ENCODE results near the gene CHST15. TPM values are rescaled to one million over a fixed set of nuclear protein-coding genes. Genes with fewer than 3 reads are reported as not detected.

The CHST15 gene
- total and polyA plus RNA-seq, 2 of the 8 experiments (the other 6 are each of a cell fraction or from before 2014, with no cell fraction given) = 8.8 to 9.1 TPM

DNA sequence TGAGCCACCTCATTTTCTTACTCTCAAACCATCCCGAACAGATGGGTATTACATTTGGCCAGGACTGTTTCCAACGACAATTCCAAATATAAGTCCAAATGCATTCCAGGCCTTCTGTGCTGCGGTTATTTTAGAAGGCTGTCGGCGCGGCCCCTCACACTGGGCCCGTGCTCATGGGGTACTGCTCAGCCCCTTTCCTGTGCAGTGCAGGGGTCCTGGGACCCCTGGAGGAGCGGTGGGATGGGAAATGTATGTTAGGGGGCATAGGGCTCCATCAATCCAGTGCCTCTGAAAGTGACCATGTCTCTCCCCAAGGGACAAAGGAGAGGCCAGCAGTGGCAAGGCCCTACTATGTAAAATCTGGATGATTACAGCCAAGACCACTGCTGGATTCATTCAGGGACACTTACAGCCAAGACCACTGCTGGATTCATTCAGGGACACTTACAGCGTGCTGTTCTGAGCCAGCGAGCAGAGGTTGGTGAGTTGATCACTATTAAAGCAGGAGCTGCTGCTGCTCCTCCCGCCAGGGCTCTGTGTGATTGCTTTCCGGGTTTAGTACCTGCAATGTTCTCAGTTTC, 66.3 kb downstream of the CHST15 start:
- Histone ChIP-seq H3K23ac (ENCODE audit: insufficient read length) (no peak overlapping the region), H2AK5ac (ENCODE audit: low read depth, low read length) (no peak overlapping the region), H3K9me3 (ENCODE audit: insufficient read depth in 2 of 2, low read depth in 1 of 2, low read length in 1 of 2) (no peaks in the 10 kb centered on the region), H4K91ac (replicated peaks; ENCODE audit: insufficient read length, low read length) (peak overlapping the region; percentile 85), H2BK5ac (ENCODE audit: low read depth, low read length) (peak overlapping the region; percentile 82; the same call in 1 of the 2 replicates), H3K79me1 (ENCODE audit: low read depth, low read length) (no peaks in the 10 kb centered on the region), H3K4me1 (replicated peaks in 1 of 4; ENCODE audit: control insufficient read depth in 3 of 4, insufficient read depth in 4 of 4, low read length in 3 of 4) (peaks cover 9 to 16% (median 12%) of the 10 kb centered on the region in 4 experiments), H3K36me3 (ENCODE audit: control insufficient read depth in 2 of 4, insufficient read depth in 4 of 4, low read length in 3 of 4) (no peaks in the 10 kb centered on the region), H4K5ac (ENCODE audit: insufficient read length, low read depth, low read length) (no peak overlapping the region), H2BK12ac (ENCODE audit: low read depth, low read length) (peak overlapping the region; percentile 84; the same call in 1 of the 2 replicates), H3K79me2 (ENCODE audit: control insufficient read depth in 1 of 2, insufficient read depth in 2 of 2, low read length in 2 of 2) (no peaks in the 10 kb centered on the region), H3K4ac (replicated peaks; ENCODE audit: insufficient read length, low read depth, low read length) (peak overlapping the region; percentile 79), H2BK15ac (ENCODE audit: low read length) (peak overlapping the region; percentile 36; the same call in 1 of the 2 replicates), H3K18ac (ENCODE audit: extremely low read depth, low read length) (0 out of 2 replicates have a peak overlapping the region, but pooled peaks have one; percentile 41), H3K4me2 (ENCODE audit: insufficient read depth in 1 of 2, low read depth in 2 of 2, low read length in 2 of 2) (no peak overlapping the region), H3K14ac (ENCODE audit: insufficient read length) (no peak overlapping the region), H2BK120ac (replicated peaks; ENCODE audit: low read depth, low read length) (no peak overlapping the region), H3K56ac (replicated peaks; ENCODE audit: insufficient read length, low read depth, low read length) (no peak overlapping the region), H2BK20ac (ENCODE audit: low read length) (peak overlapping the region; percentile 44; the same call in 1 of the 2 replicates), H3K27me3 (replicated peaks in 1 of 4; ENCODE audit: control insufficient read depth in 3 of 4, extremely low read depth in 1 of 4, insufficient read depth in 3 of 4, low read length in 3 of 4) (0 out of 7 replicates have a peak, but pooled peaks cover 0 to 2% (median 0%) of the 10 kb centered on the region in 4 experiments), H4K20me1 (replicated peaks in 1 of 2; ENCODE audit: control insufficient read depth in 1 of 2, insufficient read depth in 2 of 2, low read length in 2 of 2) (no peaks in the 10 kb centered on the region), H2AFZ (ENCODE audit: low read length) (no peak overlapping the region), H3K4me3 (ENCODE audit: extremely low read depth in 1 of 4, insufficient read depth in 2 of 4, low read depth in 3 of 4, low read length in 4 of 4) (no peak overlapping the region), H3K27ac (ENCODE audit: low read depth, low read length) (no peak overlapping the region), H4K8ac (ENCODE audit: extremely low read depth, insufficient read depth, low read length) (no peak overlapping the region; the same call in 1 of the 2 replicates), H3K23me2 (ENCODE audit: low read depth, low read length) (no peaks in the 10 kb centered on the region), H3K9ac (replicated peaks in 1 of 4; ENCODE audit: extremely low read depth in 1 of 4, low read depth in 3 of 4, low read length in 3 of 4) (no peak overlapping the region)
- ChIA-PET CTCF (ENCODE audit: partially characterized antibody) (interaction anchor here (0.8 to 2.6 kb wide), 13 partner anchors 10 to 367 kb away, joined by 3 to 7 read pairs (median 4); no protein-coding TSS in a partner anchor), POLR2A (ENCODE audit: partially characterized antibody) (interaction anchor here (1.0 kb wide), 1 partner anchor 39 kb away, joined by 4 read pairs; no protein-coding TSS in a partner anchor)
- FAIRE-seq = no peak
- no peak for DNase-seq (ENCODE audit: low read depth in 1 of 2, low spot score in 2 of 2)
- 90% methylated on average over 12 of the region's 12 CpGs; no CpG with 5 or more reads in 1 of the 2 experiments for WGBS, 2 experiments (ENCODE audit: extremely low coverage in 1 of 2, insufficient coverage in 1 of 2, insufficient read length in 1 of 2, insufficient replicate concordance in 2 of 2, low coverage in 1 of 2, low lambda C conversion rate in 2 of 2, missing lambda C conversion rate in 1 of 2)
- TF ChIP-seq CTBP2 (IDR thresholded peaks at IDR 0.05; ENCODE audit: borderline replicate concordance, insufficient read depth, insufficient read length, low read length) (no peak), JUND (IDR thresholded peaks at IDR 0.05; ENCODE audit: low read length) (no peak), POLR2AphosphoS5 (IDR thresholded peaks at IDR 0.05; ENCODE audit: low read depth, low read length) (no peak), CHD2 (IDR thresholded peaks at IDR 0.05; ENCODE audit: low read length) (no peak), TAF7 (optimal IDR thresholded peaks at IDR 0.05; ENCODE audit: borderline replicate concordance, low read depth, low read length) (no peak), CBX5 (IDR thresholded peaks at IDR 0.05; ENCODE audit: low read depth, low read length) (no peak)
- TF ChIP-seq, protein P1, sequence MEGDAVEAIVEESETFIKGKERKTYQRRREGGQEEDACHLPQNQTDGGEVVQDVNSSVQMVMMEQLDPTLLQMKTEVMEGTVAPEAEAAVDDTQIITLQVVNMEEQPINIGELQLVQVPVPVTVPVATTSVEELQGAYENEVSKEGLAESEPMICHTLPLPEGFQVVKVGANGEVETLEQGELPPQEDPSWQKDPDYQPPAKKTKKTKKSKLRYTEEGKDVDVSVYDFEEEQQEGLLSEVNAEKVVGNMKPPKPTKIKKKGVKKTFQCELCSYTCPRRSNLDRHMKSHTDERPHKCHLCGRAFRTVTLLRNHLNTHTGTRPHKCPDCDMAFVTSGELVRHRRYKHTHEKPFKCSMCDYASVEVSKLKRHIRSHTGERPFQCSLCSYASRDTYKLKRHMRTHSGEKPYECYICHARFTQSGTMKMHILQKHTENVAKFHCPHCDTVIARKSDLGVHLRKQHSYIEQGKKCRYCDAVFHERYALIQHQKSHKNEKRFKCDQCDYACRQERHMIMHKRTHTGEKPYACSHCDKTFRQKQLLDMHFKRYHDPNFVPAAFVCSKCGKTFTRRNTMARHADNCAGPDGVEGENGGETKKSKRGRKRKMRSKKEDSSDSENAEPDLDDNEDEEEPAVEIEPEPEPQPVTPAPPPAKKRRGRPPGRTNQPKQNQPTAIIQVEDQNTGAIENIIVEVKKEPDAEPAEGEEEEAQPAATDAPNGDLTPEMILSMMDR (IDR thresholded peaks at IDR 0.05; ENCODE audit: control extremely low read depth in 1 of 3, insufficient read depth in 1 of 3, low read depth in 1 of 3, low read length in 3 of 3) = no peak
